Measurements from ENCODE around the gene C22orf31.

The C22orf31 gene

DNA sequence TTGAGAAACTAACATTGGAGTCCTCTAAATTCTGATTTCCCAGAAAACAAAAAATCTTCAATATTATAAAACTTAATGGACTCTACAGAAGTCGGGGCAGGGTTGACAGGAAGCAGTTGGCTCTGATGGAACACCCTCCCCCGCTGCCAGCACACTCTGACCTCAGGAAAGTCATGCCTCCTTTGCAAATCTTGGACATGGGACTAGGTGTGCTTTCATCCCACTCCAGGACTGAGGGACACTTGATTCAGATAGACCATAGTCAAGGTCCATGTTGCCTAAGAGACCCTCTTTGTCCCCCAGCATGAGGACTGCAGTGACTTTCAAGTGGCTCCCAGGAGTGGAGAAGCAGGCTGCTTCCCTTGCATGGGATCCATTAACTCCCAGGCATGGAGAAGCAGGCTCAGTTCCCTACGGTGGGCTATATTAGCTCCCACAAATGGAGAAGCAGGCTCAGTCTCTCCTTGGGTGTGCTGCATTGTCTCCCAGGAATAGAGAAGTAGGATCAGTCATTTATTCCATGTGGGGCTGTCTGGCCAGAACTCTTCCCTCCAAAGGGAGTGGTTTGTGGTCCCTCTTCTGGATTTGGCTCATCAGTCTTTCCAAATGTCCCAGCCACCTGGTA lies 38.3 kb downstream of the C22orf31 start:
- DNase-seq, result no peak

DNA sequence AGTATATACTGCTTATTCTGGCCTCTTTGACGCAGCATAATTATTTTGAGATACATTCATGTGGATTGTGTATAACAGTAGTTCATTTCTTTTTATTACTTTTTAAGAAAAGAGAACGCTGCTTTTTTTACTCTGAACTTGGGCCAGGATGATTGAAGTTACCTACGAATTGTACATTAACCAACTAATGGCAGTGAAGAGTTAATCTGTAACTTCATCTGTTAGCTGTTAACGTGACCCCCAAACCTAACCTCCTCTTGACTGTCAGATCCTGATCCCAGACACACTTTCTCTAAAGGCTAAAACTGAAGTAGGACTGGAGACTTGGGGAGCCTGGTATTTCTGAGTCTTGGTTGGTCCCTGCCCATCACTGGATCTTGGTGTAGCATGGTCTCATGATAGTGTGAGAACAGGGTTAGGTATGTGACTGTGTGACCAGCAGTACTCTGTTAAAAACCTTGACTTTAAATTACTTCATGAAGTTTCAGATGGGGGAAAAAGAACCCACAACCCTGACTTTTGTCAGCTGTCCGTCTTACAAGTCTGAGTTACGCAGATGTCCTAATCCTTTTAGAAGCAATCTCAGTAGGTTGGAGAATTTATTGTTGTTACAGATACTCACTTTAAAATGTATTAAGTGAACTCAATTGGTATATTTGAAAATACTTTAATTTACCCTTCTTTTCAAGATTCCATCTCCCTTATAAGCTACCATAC lies 39.4 kb downstream of the C22orf31 start:
- no peak for DNase-seq

DNA sequence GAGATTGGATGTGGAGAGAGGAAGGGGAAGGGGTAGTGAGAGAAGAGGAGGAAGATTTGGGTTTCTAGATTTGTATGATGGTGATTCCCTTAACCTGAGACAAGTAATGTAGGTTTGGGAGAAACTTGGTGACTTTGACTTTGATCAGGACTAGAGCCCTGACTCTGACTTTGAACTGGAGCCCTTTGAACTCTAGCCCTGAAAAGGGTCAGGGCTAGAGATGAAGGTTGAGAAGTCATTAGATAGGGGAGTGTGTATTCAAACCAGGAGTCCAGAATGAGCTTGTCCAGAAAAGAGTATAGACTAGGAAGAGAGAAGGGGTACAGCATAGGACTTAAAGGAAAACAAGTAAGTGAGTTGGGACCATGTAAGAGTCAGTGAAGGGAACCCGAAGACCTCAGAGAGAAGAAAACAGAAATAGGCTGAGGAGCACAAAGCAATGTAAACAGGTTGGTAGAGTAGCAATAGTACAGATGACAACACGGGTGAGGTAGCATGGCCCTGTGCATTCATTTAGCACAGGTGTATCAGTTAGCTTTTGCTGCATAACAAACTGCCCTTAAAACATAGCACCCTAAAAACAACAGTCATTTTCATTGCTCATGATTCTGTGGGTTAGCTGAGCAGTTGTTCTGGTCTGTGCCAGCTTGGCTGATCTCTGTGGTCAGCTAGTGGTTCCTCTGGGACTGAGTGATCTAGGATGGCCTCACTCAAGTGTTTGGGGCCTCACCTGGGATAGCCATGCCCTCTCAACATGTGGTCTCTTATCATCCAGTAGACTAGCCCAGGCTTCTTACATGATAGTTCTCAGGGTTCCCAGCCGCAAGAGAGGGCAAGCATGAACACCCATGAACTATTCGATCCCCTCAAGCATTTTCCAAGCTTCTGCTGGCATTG lies 43.1 kb downstream of the C22orf31 start:
- no peak for DNase-seq

DNA sequence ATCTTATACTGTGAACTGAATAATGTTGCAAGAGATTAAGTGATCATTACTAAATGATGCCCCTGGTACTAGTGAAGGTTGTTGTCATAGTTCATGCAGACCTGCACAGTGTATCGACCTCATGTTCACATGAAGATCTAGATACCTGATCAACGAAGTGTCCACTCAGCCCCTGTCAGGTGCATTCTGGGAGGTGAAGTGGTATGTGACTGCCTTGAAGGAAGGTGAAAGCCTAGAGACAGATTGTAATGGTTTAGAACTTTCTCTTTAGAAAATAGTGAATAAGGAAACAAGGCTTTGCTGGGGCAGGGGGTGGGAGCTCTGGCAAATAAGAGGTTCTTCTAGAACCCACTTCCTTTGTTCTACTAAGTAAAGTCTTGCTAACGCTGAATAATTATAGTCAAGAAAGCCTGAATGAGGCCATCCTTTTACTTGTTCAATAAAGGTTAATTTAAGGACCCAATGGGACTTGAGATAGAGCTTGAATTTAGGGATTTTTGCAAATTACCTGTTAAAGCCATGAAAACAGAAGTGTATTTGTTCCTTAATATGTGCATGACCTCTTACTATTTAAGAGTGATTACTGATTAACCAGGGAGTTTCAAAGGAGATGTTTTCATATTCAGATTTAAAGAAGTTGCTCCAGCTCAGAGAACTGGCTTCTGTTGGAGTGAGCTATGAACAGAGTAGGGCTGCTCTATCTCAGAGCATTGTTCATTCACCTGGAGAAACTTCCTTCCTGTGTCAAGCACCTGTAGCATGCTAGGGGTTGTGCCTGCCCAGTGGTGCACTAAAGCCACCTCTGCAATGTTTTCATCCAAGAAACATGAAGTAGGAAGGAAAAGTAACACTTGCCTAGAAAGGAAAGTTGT lies 45.3 kb downstream of the C22orf31 start:
- DNase-seq, result no peak

- DNase-seq, result no peak
These were observed 46.9 kb downstream of the C22orf31 start for GRCh38 chr22:29014773-29015172.

GRCh38 chr22:29014293-29014692 lies 47.3 kb downstream of the C22orf31 start:
- no peak for DNase-seq

DNA sequence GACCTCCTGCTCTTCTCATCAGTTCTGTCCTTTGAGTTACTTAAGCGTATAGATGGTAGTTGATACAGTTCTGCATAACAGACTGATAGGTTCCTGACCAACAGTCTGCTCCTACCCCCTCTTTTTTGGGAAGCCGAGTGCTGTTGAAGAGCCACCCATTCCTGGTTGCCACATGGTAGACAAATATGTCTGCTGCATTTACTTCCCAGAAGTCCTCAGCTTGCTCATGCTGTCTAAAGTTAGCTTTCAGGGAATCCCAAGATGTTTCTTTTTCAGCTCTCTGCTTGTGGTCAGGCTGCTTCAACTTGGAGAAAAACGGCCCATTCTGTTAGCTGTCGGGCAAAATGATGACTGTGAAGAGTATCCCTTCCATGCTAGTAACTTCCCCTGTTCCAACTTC lies 48.7 kb downstream of the C22orf31 start:
- no peak for DNase-seq

- DNase-seq, result no peak
These were observed 49.6 kb downstream of the C22orf31 start for GRCh38 chr22:29012101-29012433.

- no peak for DNase-seq
These were observed 50.2 kb downstream of the C22orf31 start for GRCh38 chr22:29011240-29012100.

DNA sequence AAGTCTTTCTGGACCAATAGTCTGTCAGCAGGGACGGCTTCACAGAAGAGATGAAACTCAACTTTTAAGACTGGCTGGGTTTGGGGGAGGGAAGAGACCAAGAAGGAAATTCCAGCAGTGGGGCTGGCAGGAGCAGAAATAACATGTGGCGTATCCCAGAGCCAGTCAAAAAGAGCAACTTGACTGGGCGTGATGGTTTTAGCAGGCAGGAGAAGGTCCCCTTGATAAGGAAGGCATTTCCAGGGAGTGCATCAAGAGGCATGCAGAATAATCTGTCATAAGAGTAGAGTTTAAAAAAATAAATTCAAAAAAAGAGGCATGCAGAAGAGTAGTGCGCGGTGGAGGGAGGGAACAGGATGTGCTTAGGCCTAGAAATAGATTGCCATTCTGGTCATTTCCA lies 52.5 kb downstream of the C22orf31 start:
- DNase-seq, result no peak

Data from activated CD4-positive, alpha-beta T cell treated with anti-CD3 and anti-CD28 coated beads, Interleukin-2, Interleukin-6, amounts not matched to agents 100 ng/mL and 50 ng/mL, durations not matched to agents 16 hours and 8 hours (primary cell).